Panc1 (cell line): ENCODE data around the gene KATNIP. TPM values are rescaled to one million over a fixed set of nuclear protein-coding genes. Genes with fewer than 3 reads are reported as not detected.

Source experiments
- ATAC-seq: fragments of 200-7000 bp; cut with Tn5 transposase; 2 replicates; pipeline ENCODE4 v1.9.1; 2020; ENCODE audit warnings: mild to moderate bottlenecking, moderate library complexity
- BruUV-seq: library from RNA; stranded (reverse); fragments of 400-500 nt; replicated peaks from 2 replicates; lab custom pipeline; 2021; lab: Mats Ljungman, UMichigan
- CTCF ChIA-PET: fragments of 300-600 bp; sonication (Branson Sonifier 250); formaldehyde crosslinking; loops from one replicate; lab custom pipeline; 2022; ENCODE audit warnings: antibody characterized with exemption; lab: Charles Lee
- POLR2A ChIA-PET: fragments of 300-600 bp; sonication (Branson Sonifier 250); formaldehyde crosslinking; loops from one replicate; lab custom pipeline; 2022; ENCODE audit warnings: antibody characterized with exemption; lab: Charles Lee
- DNase-seq: peaks from one replicate; pipeline ENCODE4 v3.0.0-alpha.2; 2010; ENCODE audit warnings: low read depth, low spot score
- H3K27ac ChIP-seq: 2 replicates; pipeline ENCODE4 v1.5.1; 2011; ENCODE audit warnings: mild to moderate bottlenecking, low read length, inconsistent platforms
- H3K27me3 ChIP-seq: fragments of 200-500 bp; sonication (Bioruptor generic); 2 replicates; pipeline ENCODE4 v1.6.0; 2014; ENCODE audit warnings: low read length, inconsistent platforms; ENCODE audit not compliant: control insufficient read depth, insufficient read depth
- H3K36me3 ChIP-seq: fragments of 200-500 bp; sonication (Bioruptor generic); 2 replicates; pipeline ENCODE4 v1.5.1; 2014; ENCODE audit warnings: inconsistent platforms, mild to moderate bottlenecking, low read length, moderate library complexity; ENCODE audit not compliant: control insufficient read depth, insufficient read depth
- H3K4me1 ChIP-seq: 2 replicates; pipeline ENCODE4 v1.5.1; 2011; ENCODE audit warnings: inconsistent platforms, mild to moderate bottlenecking, low read length, moderate library complexity; ENCODE audit not compliant: control insufficient read depth, insufficient read depth
- H3K4me3 ChIP-seq, 2 experiments: 2 replicates each; pipeline ENCODE4 v1.5.1; 2011 to 2012; ENCODE audit warnings: low read depth in 2 of 2, low read length in 2 of 2, mild to moderate bottlenecking in 2 of 2, inconsistent platforms in 1 of 2, moderate library complexity in 1 of 2
- H3K9me3 ChIP-seq: fragments of 200-500 bp; sonication (Bioruptor generic); 2 replicates; pipeline ENCODE4 v1.5.1; 2014; ENCODE audit warnings: low read depth, mild to moderate bottlenecking, inconsistent platforms, low read length, moderate library complexity; ENCODE audit not compliant: control insufficient read depth, insufficient read depth
- CTCF ChIP-seq: fragments of 450-650 bp; IDR thresholded peaks from 2 replicates; pipeline ENCODE4 v1.5.1; 2017; ENCODE audit warnings: mild to moderate bottlenecking
- POLR2AphosphoS5 ChIP-seq: IDR thresholded peaks from 2 replicates; pipeline ENCODE4 v1.6.1; 2012; ENCODE audit warnings: mild to moderate bottlenecking, low read depth, low read length, moderate library complexity
- REST ChIP-seq, 2 experiments: IDR thresholded peaks; 2 replicates each; pipeline ENCODE4 v1.6.1; 2011 to 2012; ENCODE audit warnings: low read depth in 2 of 2, control low read depth in 1 of 2, low read length in 1 of 2, mild to moderate bottlenecking in 1 of 2, moderate library complexity in 1 of 2; ENCODE audit not compliant: insufficient read depth in 1 of 2
- SIN3A ChIP-seq: IDR thresholded peaks from 2 replicates; pipeline ENCODE4 v1.6.1; 2012; ENCODE audit warnings: low read depth, mild to moderate bottlenecking, low read length, moderate library complexity, borderline replicate concordance; ENCODE audit not compliant: insufficient read depth
- TCF7L2 ChIP-seq: IDR thresholded peaks from 2 replicates; pipeline ENCODE4 v1.6.1; 2011; ENCODE audit warnings: mild to moderate bottlenecking, low read depth, low read length, inconsistent platforms
- in situ Hi-C: cut with HindIII; loops from 2 replicates; pipeline ENCODE4 v1.10.0; 2016; ENCODE audit warnings: low sequenced_read_pairs, low pct_unique_long_range_greater_than_20kb
- intact Hi-C: fragments of 100-400 bp; cut with micrococcal nuclease; formaldehyde crosslinking; loops from one replicate; pipeline ENCODE4 v1.10.0; 2022; ENCODE audit not compliant: unreplicated experiment
- total RNA-seq: library from RNA; stranded (reverse); gene quantifications from one replicate; pipeline ENCODE4 v1.2.1, GENCODE V29; 2021; ENCODE audit not compliant: unreplicated experiment

The KATNIP gene
- total RNA-seq, 1 experiment from 2014 or later = 36.7 TPM

- H3K27ac ChIP-seq = no peak overlapping the region
- no TSS peak for BruUV-seq
- no peaks in the 10 kb centered on the region for H3K9me3 ChIP-seq
- CTCF ChIA-PET = no interaction called here
- no peak for TF ChIP-seq SIN3A
- no peak for TF ChIP-seq TCF7L2
- TF ChIP-seq CTCF = no peak
- TF ChIP-seq POLR2AphosphoS5 = no peak
- TF ChIP-seq REST (IDR thresholded peaks at IDR 0.05; ENCODE audit: insufficient read depth in 1 of 2, low read depth in 2 of 2, low read length in 1 of 2) = no peak
- no peak for ATAC-seq
- POLR2A ChIA-PET = no interaction called here
- no peaks in the 10 kb centered on the region for H3K4me1 ChIP-seq
- H3K36me3 ChIP-seq = peaks cover 11% of the 10 kb centered on the region
- in situ Hi-C loops = no loop called here
- no peaks in the 10 kb centered on the region for H3K27me3 ChIP-seq
- no peak for DNase-seq
- H3K4me3 ChIP-seq = no peak overlapping the region
- intact Hi-C loops = no loop called here
Observed at GRCh38 chr16:27531826-27532800, 17.8 kb upstream of the KATNIP start.

- Histone ChIP-seq H3K4me3 (no peak overlapping the region), H3K27me3 (no peaks in the 10 kb centered on the region), H3K4me1 (no peaks in the 10 kb centered on the region), H3K9me3 (no peaks in the 10 kb centered on the region), H3K27ac (no peak overlapping the region), H3K36me3 (peaks cover 9% of the 10 kb centered on the region)
- POLR2A ChIA-PET = no interaction called here
- DNase-seq = no peak
- in situ Hi-C loops (no loop called here), intact Hi-C loops (no loop called here)
- CTCF ChIA-PET = no interaction called here
- no peak for ATAC-seq
- no TSS peak for BruUV-seq
- TF ChIP-seq TCF7L2 = no peak
- no peak for TF ChIP-seq CTCF
- no peak for TF ChIP-seq POLR2AphosphoS5
- TF ChIP-seq SIN3A = no peak
- TF ChIP-seq REST (IDR thresholded peaks at IDR 0.05; ENCODE audit: insufficient read depth in 1 of 2, low read depth in 2 of 2, low read length in 1 of 2) = no peak
Observed at GRCh38 chr16:27534256-27534655, 15.7 kb upstream of the KATNIP start.
